ENCODE data around the gene EFEMP1.

Gene EFEMP1

DNA sequence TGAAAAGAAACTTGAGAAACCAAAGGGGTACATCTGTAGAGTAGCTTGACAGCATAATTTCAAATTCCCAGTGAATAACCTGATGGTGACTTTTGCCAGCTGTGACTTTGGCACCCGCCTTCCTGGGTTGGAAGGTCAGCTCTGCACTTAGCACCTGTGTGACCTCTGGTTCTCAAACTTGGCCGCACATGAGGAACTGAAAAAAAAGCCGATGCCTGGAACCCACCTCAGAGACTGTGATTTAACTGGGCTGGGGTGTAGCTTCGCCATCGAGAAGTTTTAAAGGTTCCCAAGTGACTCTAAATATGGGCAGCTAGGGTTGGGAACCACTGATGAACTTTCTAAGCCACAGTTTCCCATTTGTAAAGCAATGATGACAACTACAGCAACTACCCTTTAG, 6.5 kb downstream of the EFEMP1 start:
- DNase-seq (ENCODE audit: low read depth): no peak
- H3K4me3 ChIP-seq (ENCODE audit: control insufficient read depth, low read depth, low read length): no peak overlapping the region
- no peak for TF ChIP-seq CTCF (IDR thresholded peaks at IDR 0.05; ENCODE audit: control insufficient read depth, insufficient read depth, low read depth, low read length, missing control alignments)

DNA sequence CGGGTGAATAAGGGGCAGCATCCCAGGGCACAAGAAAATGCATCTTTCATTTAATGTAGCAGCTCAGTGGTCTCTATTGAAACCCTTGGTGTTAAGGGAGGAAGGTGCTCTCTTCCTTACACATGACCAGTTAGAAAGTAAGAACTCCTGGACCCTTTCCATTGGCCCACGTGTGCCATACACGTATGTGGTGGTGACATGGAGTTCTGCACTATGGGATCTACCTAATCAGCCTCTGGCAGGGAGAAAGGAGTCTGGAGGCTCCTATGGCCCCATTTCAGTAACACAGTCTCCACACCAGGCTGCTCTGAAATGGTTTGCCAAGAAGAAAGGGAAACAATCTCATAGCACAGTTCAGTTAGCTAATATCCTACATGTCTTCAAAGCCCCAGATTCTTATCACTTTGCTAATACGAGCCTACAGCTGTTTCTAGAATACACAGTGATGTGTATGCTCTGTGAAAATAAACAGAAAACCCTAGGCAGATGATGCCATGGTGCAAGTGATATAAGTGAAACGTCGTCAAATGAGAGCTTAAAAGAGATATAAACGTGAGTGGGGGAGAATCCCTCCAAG, 7.0 kb downstream of the EFEMP1 start:
- TF ChIP-seq CTCF (IDR thresholded peaks at IDR 0.05; ENCODE audit: control insufficient read depth, insufficient read depth, low read depth, low read length, missing control alignments): no peak
- DNase-seq (ENCODE audit: low read depth): no peak
- no peak overlapping the region for H3K4me3 ChIP-seq (ENCODE audit: control insufficient read depth, low read depth, low read length)

DNA sequence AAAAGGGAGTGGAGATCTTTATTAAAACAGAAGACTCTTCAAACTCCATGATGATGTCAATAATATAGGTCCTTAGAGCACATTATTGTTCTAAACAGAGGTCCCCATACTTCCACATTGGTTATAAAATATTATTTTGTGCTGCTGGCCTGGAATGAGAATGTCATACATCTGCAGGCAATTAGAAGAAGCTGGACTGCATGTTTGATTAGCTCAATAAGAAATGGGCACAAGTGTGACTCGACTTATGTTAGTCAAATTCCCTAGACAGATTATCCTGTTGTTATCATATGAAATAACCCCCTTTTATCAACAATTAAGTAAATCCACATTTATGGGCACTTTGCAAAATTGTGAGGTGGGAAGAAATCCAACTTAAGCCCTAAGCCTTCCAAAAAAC, 8.8 kb downstream of the EFEMP1 start:
- TF ChIP-seq CTCF (IDR thresholded peaks at IDR 0.05; ENCODE audit: control insufficient read depth, insufficient read depth, low read depth, low read length, missing control alignments): no peak
- no peak for DNase-seq (ENCODE audit: low read depth)
- no peak overlapping the region for H3K4me3 ChIP-seq (ENCODE audit: control insufficient read depth, low read depth, low read length)

- H3K4me3 ChIP-seq (ENCODE audit: control insufficient read depth, low read depth, low read length): no peak overlapping the region
- no peak for TF ChIP-seq CTCF (IDR thresholded peaks at IDR 0.05; ENCODE audit: control insufficient read depth, insufficient read depth, low read depth, low read length, missing control alignments)
- DNase-seq (ENCODE audit: low read depth): no peak
Measured at GRCh38 chr2:55912926-55913325, 10.7 kb downstream of the EFEMP1 start.

GRCh38 chr2:55910077-55910476, 13.5 kb downstream of the EFEMP1 start:
- TF ChIP-seq CTCF (IDR thresholded peaks at IDR 0.05; ENCODE audit: control insufficient read depth, insufficient read depth, low read depth, low read length, missing control alignments): no peak
- no peak overlapping the region for H3K4me3 ChIP-seq (ENCODE audit: control insufficient read depth, low read depth, low read length)
- no peak for DNase-seq (ENCODE audit: low read depth)

GRCh38 chr2:55907686-55908085, 15.9 kb downstream of the EFEMP1 start:
- DNase-seq (ENCODE audit: low read depth): no peak
- H3K4me3 ChIP-seq (ENCODE audit: control insufficient read depth, low read depth, low read length): no peak overlapping the region
- no peak for TF ChIP-seq CTCF (IDR thresholded peaks at IDR 0.05; ENCODE audit: control insufficient read depth, insufficient read depth, low read depth, low read length, missing control alignments)

GRCh38 chr2:55906993-55907392, 16.6 kb downstream of the EFEMP1 start:
- TF ChIP-seq CTCF (IDR thresholded peaks at IDR 0.05; ENCODE audit: control insufficient read depth, insufficient read depth, low read depth, low read length, missing control alignments): no peak
- DNase-seq (ENCODE audit: low read depth): no peak
- H3K4me3 ChIP-seq (ENCODE audit: control insufficient read depth, low read depth, low read length): no peak overlapping the region
